ENCODE measurements around the gene CCK.

Gene CCK

GRCh38 chr3:42267878-42268277, 1.9 kb upstream of the CCK start:
- no peak for DNase-seq (ENCODE audit: low read depth)

GRCh38 chr3:42265059-42265991, 660 bp downstream of the CCK start:
- DNase-seq (ENCODE audit: low read depth) = no peak

GRCh38 chr3:42264399-42265058, 1.5 kb downstream of the CCK start:
- DNase-seq (ENCODE audit: low read depth) = no peak

- DNase-seq (ENCODE audit: low read depth) = no peak
Observed at GRCh38 chr3:42263354-42264346, 2.3 kb downstream of the CCK start.

- DNase-seq (ENCODE audit: low read depth) = peak; percentile 25
Observed at GRCh38 chr3:42262525-42262924, 3.5 kb downstream of the CCK start.

GRCh38 chr3:42257007-42257406, 9.0 kb downstream of the CCK start:
- DNase-seq (ENCODE audit: low read depth) = no peak

- peak; percentile 41 for DNase-seq (ENCODE audit: low read depth)
Observed at GRCh38 chr3:42256135-42256819, 9.7 kb downstream of the CCK start.

GRCh38 chr3:42254566-42254965, 11.4 kb downstream of the CCK start:
- no peak for DNase-seq (ENCODE audit: low read depth)

GRCh38 chr3:42250761-42251160, 15.2 kb downstream of the CCK start:
- DNase-seq (ENCODE audit: low read depth) = no peak

- DNase-seq (ENCODE audit: low read depth) = peak; percentile 41
Observed at GRCh38 chr3:42247576-42248027, 18.4 kb downstream of the CCK start.

GRCh38 chr3:42246091-42246490, 19.9 kb downstream of the CCK start:
- no peak for DNase-seq (ENCODE audit: low read depth)

- no peak for DNase-seq (ENCODE audit: low read depth)
Observed at GRCh38 chr3:42236611-42237010, 29.4 kb downstream of the CCK start.

GRCh38 chr3:42235532-42235931, 30.5 kb downstream of the CCK start:
- DNase-seq (ENCODE audit: low read depth) = no peak

GRCh38 chr3:42230860-42231259, 35.1 kb downstream of the CCK start:
- DNase-seq (ENCODE audit: low read depth) = no peak

GRCh38 chr3:42229942-42230688, 35.9 kb downstream of the CCK start:
- DNase-seq (ENCODE audit: low read depth) = peak; percentile 46

- no peak for DNase-seq (ENCODE audit: low read depth)
Observed at GRCh38 chr3:42229266-42229941, 36.6 kb downstream of the CCK start.

- no peak for DNase-seq (ENCODE audit: low read depth)
Observed at GRCh38 chr3:42228796-42229195, 37.2 kb downstream of the CCK start.

GRCh38 chr3:42226470-42227425, 39.2 kb downstream of the CCK start:
- peak; percentile 7 for DNase-seq (ENCODE audit: low read depth)

Measured in amniotic epithelial cell (primary cell).